ENCODE data around the gene ATP13A3. TPM values are rescaled to one million over a fixed set of nuclear protein-coding genes. Genes with fewer than 3 reads are reported as not detected.

Gene ATP13A3
- total and polyA plus RNA-seq, 2 experiments from 2014 or later, result 20.0 to 202 TPM

GRCh38 chr3:194449913-194450312, 36.9 kb downstream of the ATP13A3 start:
- Histone ChIP-seq H4K20me1 (replicated peaks; ENCODE audit: insufficient read depth) (no peaks in the 10 kb centered on the region), H3K27ac (ENCODE audit: low read depth) (no peak overlapping the region), H3K79me2 (replicated peaks; ENCODE audit: insufficient read depth) (no peaks in the 10 kb centered on the region), H2AFZ (no peak overlapping the region), H3K4me3 (no peak overlapping the region), H3K36me3 (ENCODE audit: insufficient read depth) (peaks cover 50% of the 10 kb centered on the region), H3K4me2 (no peak overlapping the region), H3F3A (replicated peaks; ENCODE audit: low read depth) (no peaks in the 10 kb centered on the region), H3K9me2 (ENCODE audit: insufficient read depth) (no peaks in the 10 kb centered on the region), H3K4me1 (ENCODE audit: insufficient read depth) (no peaks in the 10 kb centered on the region), H3K27me3 (ENCODE audit: insufficient read depth) (no peaks in the 10 kb centered on the region)
- TF ChIP-seq EZH2 (IDR thresholded peaks at IDR 0.05; ENCODE audit: low read depth, unreplicated experiment), result no peak
- TF ChIP-seq NANOG (IDR thresholded peaks at IDR 0.05; ENCODE audit: borderline replicate concordance), result no peak
- no peak for TF ChIP-seq ZNF114 (CRISPR knock-in tag; IDR thresholded peaks at IDR 0.05)
- TF ChIP-seq JUNB (IDR thresholded peaks at IDR 0.05; ENCODE audit: unreplicated experiment), result no peak
- no peak for TF ChIP-seq REST (IDR thresholded peaks at IDR 0.05; ENCODE audit: unreplicated experiment)
- TF ChIP-seq POLR2AphosphoS5 (IDR thresholded peaks at IDR 0.05; ENCODE audit: low read depth), result no peak
- no peak for TF ChIP-seq STAT1 (IDR thresholded peaks at IDR 0.05; ENCODE audit: unreplicated experiment)
- TF ChIP-seq CTCF (conservative IDR thresholded peaks at IDR 0.05; ENCODE audit: low read depth in 2 of 2), result no peak
- no peak for TF ChIP-seq EZH2phosphoT487 (IDR thresholded peaks at IDR 0.05; ENCODE audit: unreplicated experiment)
- no peak for TF ChIP-seq ZNF331 (CRISPR knock-in tag; IDR thresholded peaks at IDR 0.05; ENCODE audit: low read depth)
- TF ChIP-seq ETS1 (IDR thresholded peaks at IDR 0.05), result no peak
- no peak for TF ChIP-seq ZNF462 (CRISPR knock-in tag; IDR thresholded peaks at IDR 0.05)
- TF ChIP-seq CREB1 (CRISPR knock-in tag; IDR thresholded peaks at IDR 0.05; ENCODE audit: low read depth), result no peak
- Mint-ChIP-seq H3K9me3 (no peaks in the 10 kb centered on the region), H3K4me3 (no peak overlapping the region), H3K27me3 (ENCODE audit: insufficient read depth, low read depth, poor library complexity) (no peaks in the 10 kb centered on the region), H3K27ac (no peak overlapping the region), H3K36me3 (ENCODE audit: low read depth) (peaks cover 70% of the 10 kb centered on the region), H3K4me1 (no peaks in the 10 kb centered on the region)
- DNase-seq (ENCODE audit: low spot score) (no peak), ATAC-seq (no peak)
